GM10248 (cell line): ENCODE results near the gene CERS6.

ENCODE experiments used
- CTCF ChIA-PET: fragments of 300-600 bp; sonication (Branson Sonifier 250); formaldehyde crosslinking; extraction: SDS; loops from one replicate; lab custom pipeline; 2021; ENCODE audit warnings: antibody characterized with exemption; lab: Yijun Ruan, JAX
- POLR2A ChIA-PET: fragments of 350-650 bp; sonication (Branson Sonifier 250); formaldehyde crosslinking; extraction: SDS; loops from one replicate; lab custom pipeline; 2020; ENCODE audit warnings: antibody characterized with exemption; lab: Yijun Ruan, JAX
- DNase-seq: peaks from one replicate; pipeline ENCODE4 v3.0.0; 2012; ENCODE audit errors: extremely low spot score
- CTCF ChIP-seq: IDR thresholded peaks from 2 replicates; pipeline ENCODE4 v1.5.1; 2012; ENCODE audit warnings: mild to moderate bottlenecking, low read depth; ENCODE audit errors: extremely low read depth, missing control alignments, control extremely low read depth

Gene CERS6

GRCh38 chr2:168515502-168515901, 59.4 kb downstream of the CERS6 start:
- ChIA-PET CTCF (interaction anchor here (0.9 to 1.8 kb wide), 5 partner anchors 9 to 26 kb away, joined by 3 to 7 read pairs (median 5); no protein-coding TSS in a partner anchor), POLR2A (no interaction called here)
- TF ChIP-seq CTCF: no peak

GRCh38 chr2:168517816-168518215, 61.7 kb downstream of the CERS6 start:
- POLR2A ChIA-PET: no interaction called here
- CTCF ChIA-PET: interaction anchor here (1.3 to 1.6 kb wide), 4 partner anchors 8 to 169 kb away, joined by 3 to 8 read pairs (median 6); no protein-coding TSS in a partner anchor
- no peak for TF ChIP-seq CTCF
- DNase-seq: no peak

More at GRCh38 chr2:168515502-168515901, 59.4 kb downstream of the CERS6 start:
- DNase-seq: no peak

DNA sequence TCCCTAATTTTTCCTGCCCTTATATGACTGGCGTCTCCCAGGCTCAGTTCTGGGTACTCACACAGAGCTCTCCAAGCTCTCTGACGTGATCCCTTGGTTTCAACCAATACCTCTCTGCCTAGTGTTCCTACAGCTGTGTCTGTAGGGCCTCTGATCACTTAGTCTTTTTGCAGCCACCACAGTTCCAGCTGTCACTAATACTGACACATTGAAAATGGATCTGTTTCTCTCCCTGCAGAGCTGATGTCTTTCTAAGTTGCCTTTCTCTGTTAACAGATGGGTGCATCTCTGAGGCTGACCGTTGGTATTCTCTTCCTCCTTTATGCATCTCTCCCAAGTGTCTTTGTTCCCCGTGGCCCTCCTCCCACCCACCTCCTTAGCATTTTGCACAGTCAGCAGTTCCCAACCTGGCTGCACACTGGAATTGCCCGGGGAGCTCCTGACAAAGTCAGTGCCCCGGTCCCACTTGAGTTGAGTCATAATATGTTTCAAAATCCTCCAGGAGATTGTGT, 62.5 kb downstream of the CERS6 start:
- TF ChIP-seq CTCF: no peak

DNA sequence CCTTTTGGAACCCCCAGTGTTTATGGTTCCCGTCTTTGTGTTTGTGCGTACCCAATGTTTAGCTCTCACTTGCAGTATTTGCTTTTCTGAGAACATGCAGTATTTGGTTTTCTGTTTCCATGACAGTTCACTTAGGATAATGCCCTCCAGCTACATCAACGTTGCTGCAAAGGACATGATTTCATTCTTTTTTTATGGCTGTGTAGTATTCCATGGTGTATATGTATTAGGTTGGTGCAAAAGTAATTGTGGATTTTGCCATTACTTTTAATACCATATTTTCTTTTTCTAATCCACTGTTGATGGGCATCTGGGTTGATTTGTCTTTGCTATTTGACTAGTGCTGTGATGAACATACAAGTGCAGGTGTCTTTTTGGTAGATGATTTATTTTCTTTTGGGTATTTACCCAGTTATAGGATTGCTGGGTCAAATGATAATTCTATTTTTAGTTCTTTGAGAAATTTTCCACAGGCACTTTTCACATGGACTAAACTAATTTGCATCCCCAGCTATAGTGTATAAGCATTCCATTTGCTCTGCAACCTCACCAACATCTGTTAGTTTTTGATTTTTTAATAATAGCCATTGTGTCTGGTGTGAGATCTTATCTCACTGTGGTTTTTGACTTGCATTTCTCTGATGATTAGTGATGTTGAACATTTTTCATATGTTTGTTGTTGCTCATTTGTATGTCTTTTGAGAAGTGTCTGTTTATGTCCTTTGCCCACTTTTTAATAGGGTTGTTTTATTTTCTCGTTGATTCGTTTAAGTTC, 63.6 kb downstream of the CERS6 start:
- ChIA-PET POLR2A (no interaction called here), CTCF (interaction anchor here (2.6 kb wide), 1 partner anchor 30 kb away, joined by 8 read pairs; no protein-coding TSS in a partner anchor)
- DNase-seq: no peak
- TF ChIP-seq CTCF: no peak

More for the DNA sequence above, 62.5 kb downstream of the CERS6 start:
- ChIA-PET POLR2A (no interaction called here), CTCF (interaction anchor here (1.3 to 2.6 kb wide), 5 partner anchors 9 to 168 kb away, joined by 3 to 8 read pairs (median 6); no protein-coding TSS in a partner anchor)
- no peak for DNase-seq

- POLR2A ChIA-PET: no interaction called here
- CTCF ChIA-PET: interaction anchor here (0.6 to 1.9 kb wide), 2 partner anchors 11 to 30 kb away, joined by 3 to 4 read pairs; no protein-coding TSS in a partner anchor
- no peak for TF ChIP-seq CTCF
- no peak for DNase-seq
Observed at GRCh38 chr2:168521053-168521741, 65.1 kb downstream of the CERS6 start.

DNA sequence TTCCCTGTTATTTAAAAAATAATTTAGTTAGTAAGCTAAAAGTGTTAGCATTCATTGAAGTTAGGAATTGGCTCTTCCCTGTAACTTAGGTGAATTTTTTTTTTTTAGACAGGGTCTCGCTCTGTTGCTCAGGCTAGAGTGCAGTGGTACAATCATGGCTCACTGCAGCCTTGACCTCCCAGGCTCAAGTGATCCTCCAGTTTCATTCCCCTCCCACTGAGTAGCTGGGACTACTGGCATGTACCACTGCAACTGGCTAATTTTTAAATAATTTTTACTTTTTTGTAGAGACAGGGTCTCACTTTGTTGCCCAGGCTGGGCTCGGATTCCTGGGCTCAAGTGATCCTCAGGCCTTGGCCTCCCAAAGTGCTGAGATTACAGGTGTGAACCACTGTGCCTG, 66.4 kb downstream of the CERS6 start:
- CTCF ChIA-PET: interaction anchor here (1.9 kb wide), 1 partner anchor 12 kb away, joined by 4 read pairs; no protein-coding TSS in a partner anchor
- POLR2A ChIA-PET: no interaction called here
- no peak for TF ChIP-seq CTCF

More for the DNA sequence above, 66.4 kb downstream of the CERS6 start:
- DNase-seq: no peak
